ENCODE results near the gene CD22.
A peak's percentile ranks its signal among the peaks of the same experiment; 100 is the strongest.
"Not testable (repeated sequence)": the region's sequence is repeated elsewhere in the genome, so short reads cannot be mapped to it uniquely, and the experiment has no call there.

Gene CD22

DNA sequence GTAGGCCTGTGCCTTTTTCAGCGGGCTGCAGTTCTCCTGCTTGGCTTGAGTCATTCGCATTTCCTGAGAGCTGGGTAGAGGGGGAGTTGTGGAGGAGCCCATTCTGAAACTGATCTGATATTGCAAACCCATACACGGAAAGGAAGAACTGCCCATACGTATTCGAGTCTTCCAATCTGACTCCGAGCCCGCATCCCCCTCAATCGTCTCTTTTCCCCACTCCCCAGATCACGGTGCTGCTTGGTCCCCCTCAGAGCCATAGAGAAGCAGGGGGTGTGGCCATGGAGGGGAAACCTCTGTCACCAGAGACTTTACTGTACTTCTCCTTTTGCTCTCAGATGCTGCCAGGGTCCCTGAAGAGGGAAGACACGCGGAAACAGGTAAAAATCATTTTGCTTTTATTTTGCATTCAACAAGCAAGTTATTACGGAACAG, at the start of gene CD22:
Gene CD22, plus strand, starts transcription at position 337 of the 435 bp plus-strand sequence. CDS start 2,854 bp downstream, outside the sequence.
- peaks cover 37% of the 10 kb centered on the region for H3K27me3 Mint-ChIP-seq
- H3K36me3 Mint-ChIP-seq: no peaks in the 10 kb centered on the region
- H3K4me3 Mint-ChIP-seq: no peak within 1 kb of the TSS
- CTCF ChIA-PET: no interaction called here
- H3K4me1 Mint-ChIP-seq: peaks cover 10% of the 10 kb centered on the region
- H3K27ac Mint-ChIP-seq: no peak within 1 kb of the TSS
- no peaks in the 10 kb centered on the region for H3K9me3 Mint-ChIP-seq
- DNase-seq: no peak

DNA sequence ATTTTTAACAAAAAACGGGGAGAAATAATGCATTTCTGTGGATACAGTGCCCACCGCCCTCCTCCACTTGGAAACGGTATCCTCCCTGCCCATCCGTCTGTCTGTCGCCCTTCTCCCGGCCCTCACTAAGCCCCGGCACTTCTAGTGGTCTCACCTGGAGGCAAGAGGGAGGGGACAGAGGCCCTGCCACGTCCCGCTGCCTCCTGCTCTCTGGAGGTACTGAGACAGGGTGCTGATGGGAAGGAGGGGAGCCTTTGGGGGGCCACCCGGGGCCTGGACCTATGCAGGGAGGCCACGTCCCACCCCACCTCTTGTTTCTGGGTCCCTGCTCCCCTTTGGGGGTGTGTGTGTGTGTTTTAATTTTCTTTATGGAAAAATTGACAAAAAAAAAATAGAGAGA, 49.6 kb upstream of the CD22 start:
- Mint-ChIP-seq H3K4me3 (no peak overlapping the region), H3K27me3 (peaks cover 42% of the 10 kb centered on the region), H3K9me3 (no peaks in the 10 kb centered on the region), H3K27ac (no peak overlapping the region), H3K4me1 (no peaks in the 10 kb centered on the region), H3K36me3 (peaks cover 27% of the 10 kb centered on the region)
- DNase-seq: no peak
- CTCF ChIA-PET: no interaction called here

DNA sequence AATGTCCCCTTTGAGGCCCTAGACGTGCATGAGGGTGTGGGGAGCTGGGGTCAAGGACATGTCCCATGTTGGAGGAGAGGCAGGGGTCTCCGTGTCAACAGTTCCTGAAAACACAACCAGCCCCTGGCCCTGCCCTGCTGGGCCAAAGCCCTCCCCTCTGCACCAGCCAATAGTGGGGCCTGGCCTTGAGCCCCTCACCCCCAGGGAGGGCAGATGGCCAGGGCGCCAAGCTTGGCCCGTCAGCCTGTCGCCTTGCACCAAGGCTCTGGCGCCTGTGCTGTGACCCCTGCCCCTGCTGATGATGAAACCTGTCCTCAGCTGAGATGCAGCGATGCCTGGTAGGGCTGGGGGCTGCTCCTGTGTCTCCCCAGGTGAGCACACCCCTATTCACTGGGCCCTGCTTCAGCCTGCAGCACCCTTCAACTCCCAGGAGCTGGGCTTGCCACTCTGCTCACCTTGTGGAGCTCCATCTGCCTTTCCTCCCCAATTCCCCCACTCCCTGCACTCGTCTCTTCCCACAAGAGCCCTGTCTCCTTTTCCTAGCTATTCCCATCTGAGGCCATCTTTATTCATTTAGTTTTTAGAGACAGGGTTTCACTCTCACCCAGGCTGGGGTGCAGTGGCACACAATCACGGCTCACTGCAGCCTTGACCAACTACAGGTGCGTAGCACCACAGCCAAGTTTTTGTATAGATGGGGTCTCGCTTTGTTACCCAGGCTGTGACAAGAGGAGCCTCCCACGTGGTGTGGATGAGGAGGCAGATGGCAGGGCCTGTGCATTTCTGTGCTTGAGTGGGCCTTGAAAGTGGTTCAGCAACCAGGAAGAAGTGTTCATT, 48.8 kb upstream of the CD22 start:
- Mint-ChIP-seq H3K4me1 (no peaks in the 10 kb centered on the region), H3K9me3 (no peaks in the 10 kb centered on the region), H3K27me3 (peaks cover 50% of the 10 kb centered on the region), H3K4me3 (no peak overlapping the region), H3K27ac (no peak overlapping the region), H3K36me3 (peaks cover 24% of the 10 kb centered on the region)
- no peak for DNase-seq
- CTCF ChIA-PET: no interaction called here

GRCh38 chr19:35281303-35281702, 47.7 kb upstream of the CD22 start:
- H3K27ac Mint-ChIP-seq: peak overlapping the region; percentile 67
- H3K4me1 Mint-ChIP-seq: no peaks in the 10 kb centered on the region
- no peak overlapping the region for H3K4me3 Mint-ChIP-seq
- no peaks in the 10 kb centered on the region for H3K9me3 Mint-ChIP-seq
- DNase-seq: no peak
- peaks cover 61% of the 10 kb centered on the region for H3K27me3 Mint-ChIP-seq
- peaks cover 17% of the 10 kb centered on the region for H3K36me3 Mint-ChIP-seq
- CTCF ChIA-PET: no interaction called here

- Mint-ChIP-seq H3K27ac (no peak overlapping the region), H3K4me3 (no peak overlapping the region), H3K9me3 (no peaks in the 10 kb centered on the region), H3K36me3 (peaks cover 5% of the 10 kb centered on the region), H3K4me1 (no peaks in the 10 kb centered on the region), H3K27me3 (peaks cover 64% of the 10 kb centered on the region)
- DNase-seq: no peak
- CTCF ChIA-PET: no interaction called here
These were observed 44.6 kb upstream of the CD22 start for GRCh38 chr19:35284153-35285094.

DNA sequence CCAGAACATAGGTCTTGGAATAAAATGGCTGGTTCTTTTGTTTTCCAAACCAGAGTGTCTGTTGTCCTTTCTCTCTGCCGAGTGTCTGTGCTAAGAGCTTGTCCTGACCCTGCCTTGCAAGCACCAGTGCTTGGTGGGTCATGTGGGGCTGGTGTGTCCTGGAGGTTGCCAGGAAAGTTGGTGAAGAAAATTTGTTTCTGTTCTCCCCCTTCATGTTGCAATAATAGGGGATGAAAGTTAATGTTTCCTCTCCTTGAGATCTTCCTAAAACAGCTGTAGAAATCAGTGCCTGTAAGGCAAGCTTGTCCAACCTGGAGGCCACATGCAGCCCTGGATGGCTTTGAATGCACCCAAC, 43.9 kb upstream of the CD22 start:
- H3K4me1 Mint-ChIP-seq: no peaks in the 10 kb centered on the region
- DNase-seq: no peak
- CTCF ChIA-PET: no interaction called here
- H3K36me3 Mint-ChIP-seq: peaks cover 2% of the 10 kb centered on the region
- peaks cover 67% of the 10 kb centered on the region for H3K27me3 Mint-ChIP-seq
- H3K9me3 Mint-ChIP-seq: no peaks in the 10 kb centered on the region
- no peak overlapping the region for H3K27ac Mint-ChIP-seq
- no peak overlapping the region for H3K4me3 Mint-ChIP-seq

- H3K4me1 Mint-ChIP-seq, H3K27ac Mint-ChIP-seq: not testable (repeated sequence)
- CTCF ChIA-PET: interaction anchor here (0.5 to 1.0 kb wide), 2 partner anchors 34 to 177 kb away, joined by 3 read pairs; no protein-coding TSS in a partner anchor
These were observed 43.5 kb upstream of the CD22 start for GRCh38 chr19:35285465-35285864.

DNA sequence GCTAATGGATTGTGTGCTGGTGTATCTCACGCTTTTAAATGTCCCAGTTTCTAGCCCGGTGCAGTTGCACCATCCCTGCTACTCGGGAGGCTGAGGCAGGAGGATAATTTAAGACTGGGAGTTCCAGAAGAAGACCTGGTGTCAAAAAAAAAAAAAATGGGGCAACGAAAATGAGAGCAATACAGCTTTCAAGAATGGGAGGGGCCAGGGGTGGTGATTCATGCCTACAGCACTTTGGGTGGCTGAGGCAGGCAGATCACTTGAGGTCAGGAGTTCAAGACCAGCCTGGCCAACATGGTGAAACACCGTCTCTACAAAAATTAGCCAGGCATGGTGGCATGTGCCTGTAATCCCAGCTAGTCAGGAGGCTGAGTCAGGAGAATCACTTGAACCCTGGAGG, 42.9 kb upstream of the CD22 start:
- CTCF ChIA-PET: interaction anchor here (0.5 to 1.0 kb wide), 2 partner anchors 34 to 176 kb away, joined by 3 read pairs; no protein-coding TSS in a partner anchor

More at GRCh38 chr19:35285465-35285864, 43.5 kb upstream of the CD22 start:
- H3K36me3 Mint-ChIP-seq, H3K4me3 Mint-ChIP-seq, DNase-seq, H3K9me3 Mint-ChIP-seq: not testable (repeated sequence)
- H3K27me3 Mint-ChIP-seq: peaks cover 67% of the 10 kb centered on the region

GRCh38 chr19:35287713-35288112, 41.3 kb upstream of the CD22 start:
- Mint-ChIP-seq H3K4me1 (no peaks in the 10 kb centered on the region), H3K9me3 (no peaks in the 10 kb centered on the region), H3K27ac (no peak overlapping the region), H3K36me3 (no peaks in the 10 kb centered on the region), H3K27me3 (peaks cover 64% of the 10 kb centered on the region), H3K4me3 (no peak overlapping the region)
- no peak for DNase-seq
- CTCF ChIA-PET: no interaction called here

More for the DNA sequence above, 42.9 kb upstream of the CD22 start:
- peaks cover 67% of the 10 kb centered on the region for H3K27me3 Mint-ChIP-seq
- DNase-seq, H3K4me1 Mint-ChIP-seq, H3K4me3 Mint-ChIP-seq, H3K36me3 Mint-ChIP-seq, H3K27ac Mint-ChIP-seq, H3K9me3 Mint-ChIP-seq: not testable (repeated sequence)

GRCh38 chr19:35288331-35288730, 40.7 kb upstream of the CD22 start:
- peaks cover 58% of the 10 kb centered on the region for H3K27me3 Mint-ChIP-seq
- no peak for DNase-seq
- no peaks in the 10 kb centered on the region for H3K36me3 Mint-ChIP-seq
- H3K27ac Mint-ChIP-seq: no peak overlapping the region
- no peaks in the 10 kb centered on the region for H3K4me1 Mint-ChIP-seq
- CTCF ChIA-PET: no interaction called here
- H3K4me3 Mint-ChIP-seq: no peak overlapping the region
- no peaks in the 10 kb centered on the region for H3K9me3 Mint-ChIP-seq

DNA sequence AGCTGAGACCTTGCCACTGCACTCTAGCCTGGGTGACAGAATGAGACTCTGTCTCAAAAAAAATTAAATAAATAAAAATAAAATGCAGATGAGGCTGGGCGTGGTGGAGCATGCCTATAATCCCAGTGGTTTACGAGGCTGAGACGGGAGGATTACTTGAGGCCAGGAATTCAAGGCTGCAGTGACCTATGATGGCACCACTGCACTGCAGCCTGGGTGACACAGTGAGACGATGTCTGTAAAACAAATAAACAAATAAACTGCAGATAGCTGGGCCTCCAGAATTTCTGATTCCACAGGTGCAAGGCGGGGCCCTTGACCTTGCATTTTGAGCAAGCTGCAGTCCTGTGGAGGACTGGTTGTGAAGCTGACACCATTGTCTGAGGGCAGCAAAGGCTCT, 40.1 kb upstream of the CD22 start:
- no peaks in the 10 kb centered on the region for H3K36me3 Mint-ChIP-seq
- no peaks in the 10 kb centered on the region for H3K4me1 Mint-ChIP-seq
- no peak overlapping the region for H3K4me3 Mint-ChIP-seq
- CTCF ChIA-PET: interaction anchor here (1.0 kb wide), 1 partner anchor 147 kb away, joined by 3 read pairs; no protein-coding TSS in a partner anchor
- H3K9me3 Mint-ChIP-seq: no peaks in the 10 kb centered on the region
- no peak for DNase-seq
- peaks cover 53% of the 10 kb centered on the region for H3K27me3 Mint-ChIP-seq
- no peak overlapping the region for H3K27ac Mint-ChIP-seq

DNA sequence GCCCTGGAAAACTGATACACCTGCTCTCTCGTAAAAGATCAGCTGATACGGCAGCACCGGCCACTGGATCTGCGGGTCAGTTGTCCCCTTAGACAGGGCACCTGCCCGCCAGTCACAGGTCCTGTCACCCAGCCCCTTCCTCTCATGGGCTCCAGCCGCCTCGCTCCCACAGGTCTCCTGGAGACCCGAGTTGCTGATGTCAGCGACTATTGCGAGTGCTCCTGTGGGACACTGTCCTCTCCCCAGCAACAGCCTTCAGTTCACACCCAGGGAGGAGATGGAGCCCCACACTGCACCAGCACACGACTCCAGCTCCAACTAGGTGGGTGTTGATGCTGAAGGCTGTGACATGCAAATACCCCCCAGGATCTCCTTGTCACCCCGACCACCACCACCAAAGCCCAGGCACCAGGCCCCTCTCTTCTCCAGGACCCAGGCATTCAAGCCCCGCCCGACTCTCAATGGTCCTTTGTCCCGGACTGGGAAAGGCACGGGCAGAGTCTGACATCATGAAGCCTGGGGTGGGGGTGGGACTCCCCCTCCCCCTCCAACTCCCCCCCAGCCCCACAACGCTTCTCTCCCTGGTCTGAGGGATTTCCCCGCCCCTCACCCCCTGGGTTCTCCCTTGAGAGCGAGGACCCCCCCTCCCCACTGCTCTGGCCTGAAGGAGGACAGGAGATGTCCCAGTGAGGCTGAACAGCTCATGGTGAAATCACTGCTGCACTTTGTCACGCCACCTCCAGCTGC, 38.4 kb upstream of the CD22 start:
- no peak for DNase-seq
- no peak overlapping the region for H3K27ac Mint-ChIP-seq
- H3K27me3 Mint-ChIP-seq: peaks cover 44% of the 10 kb centered on the region
- peaks cover under 1% of the 10 kb centered on the region for H3K4me1 Mint-ChIP-seq
- no peaks in the 10 kb centered on the region for H3K9me3 Mint-ChIP-seq
- H3K36me3 Mint-ChIP-seq: no peaks in the 10 kb centered on the region
- CTCF ChIA-PET: no interaction called here
- H3K4me3 Mint-ChIP-seq: no peak overlapping the region

DNA sequence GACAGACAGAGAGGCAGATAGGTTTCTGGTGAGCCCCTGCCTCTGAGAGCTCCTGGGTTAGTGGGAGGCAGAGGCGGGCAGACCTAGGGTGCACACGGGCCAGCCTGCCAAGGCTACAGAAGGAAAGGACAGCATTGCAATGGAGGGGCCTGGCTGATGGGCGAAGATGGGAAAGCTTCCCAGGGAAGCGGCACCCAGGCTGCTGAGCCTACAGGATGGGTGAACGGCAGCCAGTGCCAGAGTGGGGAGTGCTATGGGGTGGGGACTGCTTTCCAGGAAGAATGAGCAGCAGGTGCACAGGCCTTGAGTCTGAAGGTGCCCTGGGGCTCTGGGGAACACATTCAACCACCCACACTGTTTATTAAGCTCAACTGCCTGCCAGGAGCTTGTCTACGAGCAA, 37.7 kb upstream of the CD22 start:
- peaks cover 8% of the 10 kb centered on the region for H3K4me1 Mint-ChIP-seq

DNA sequence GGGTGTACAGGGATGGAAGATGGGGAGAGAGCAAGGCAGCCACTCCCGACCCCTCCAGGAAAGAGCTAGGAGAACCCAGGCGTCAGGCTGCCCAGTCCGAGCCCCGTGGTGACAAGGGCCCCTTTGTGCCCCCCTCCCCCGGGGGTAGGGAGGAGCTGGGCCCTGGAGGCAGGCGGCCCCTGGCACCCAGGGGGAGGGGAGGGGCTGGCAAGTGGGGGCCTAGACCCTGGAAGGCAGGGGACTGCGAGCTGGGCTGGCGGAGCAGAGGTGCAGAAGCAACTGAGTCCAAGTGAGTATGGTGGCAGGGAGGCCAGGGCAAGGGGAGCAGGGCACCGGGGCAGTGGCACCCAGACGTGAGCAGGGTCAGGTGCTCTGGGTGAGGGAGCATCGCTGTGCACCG, 37.1 kb upstream of the CD22 start, which contains the start of gene MAG:
Gene MAG, plus strand, starts transcription at position 246 of the 400 bp plus-strand sequence. CDS start 3,248 bp downstream, outside the sequence.
- H3K4me3 Mint-ChIP-seq: no peak within 1 kb of the TSS
- CTCF ChIA-PET: no interaction called here
- peaks cover 40% of the 10 kb centered on the region for H3K27me3 Mint-ChIP-seq
- DNase-seq: no peak
- H3K27ac Mint-ChIP-seq: no peak within 1 kb of the TSS
- no peaks in the 10 kb centered on the region for H3K36me3 Mint-ChIP-seq
- peaks cover 8% of the 10 kb centered on the region for H3K4me1 Mint-ChIP-seq
- no peaks in the 10 kb centered on the region for H3K9me3 Mint-ChIP-seq

More for the DNA sequence above, 37.7 kb upstream of the CD22 start:
- Mint-ChIP-seq H3K27ac (no peak overlapping the region), H3K27me3 (peaks cover 41% of the 10 kb centered on the region), H3K4me3 (no peak overlapping the region), H3K36me3 (no peaks in the 10 kb centered on the region), H3K9me3 (no peaks in the 10 kb centered on the region)
- no peak for DNase-seq
- CTCF ChIA-PET: no interaction called here

All from activated naive CD4-positive, alpha-beta T cell treated with anti-CD3 and anti-CD28 coated beads, Interleukin-2, amount 10 ng/mL, durations not matched to agents 7 days and 5 days (primary cell).